Right lobe of liver (tissue), 4 donors: ENCODE data around the gene CHMP6.

Source experiments
- CTCF ChIP-seq, 4 donors: fragments of 200-600 bp in 3 of 4; fragments of 450-650 bp in 1 of 4; IDR thresholded peaks; one replicate each; pipeline versions ENCODE4 v1.5.1 to v1.8.0; 2016 to 2022; ENCODE audit warnings: antibody characterized with exemption in 4 of 4, mild to moderate bottlenecking in 2 of 4
- POLR2A ChIP-seq: fragments of 450-650 bp; IDR thresholded peaks from one replicate; pipeline ENCODE4 v1.6.1; 2017; ENCODE audit warnings: antibody characterized with exemption, mild to moderate bottlenecking
- donor health status: DM: no; HTN: no; CAD: no.
- donor health status: DM: no; HTN: no; CAD: no.
- donor health status: DM: no; HTN: yes; CAD: no.

DNA sequence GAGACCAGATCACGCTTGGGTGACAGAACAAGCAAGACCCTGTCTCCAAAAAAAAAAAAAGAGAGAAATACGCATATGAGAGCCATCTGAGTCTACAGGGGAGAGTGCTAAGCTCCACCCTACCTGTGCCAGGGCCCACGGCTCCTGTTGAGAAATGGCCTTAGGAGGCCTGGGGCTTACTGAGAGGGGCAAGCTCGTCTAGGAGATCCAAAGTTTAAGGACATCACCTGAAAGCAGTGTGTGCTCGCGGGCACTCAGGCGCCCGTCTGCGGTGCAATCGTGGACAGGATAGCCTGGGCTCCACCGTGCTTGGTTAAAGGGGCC lies 28.8 kb downstream of the CHMP6 start:
- no peak for TF ChIP-seq CTCF (IDR thresholded peaks at IDR 0.05)
- no peak for TF ChIP-seq POLR2A
